H1 (cell line): Measurements from ENCODE around the gene HES5. TPM values are rescaled to one million over a fixed set of nuclear protein-coding genes. Genes with fewer than 3 reads are reported as not detected.

Experiments used
- ASH2L ChIP-seq: fragments of 200-600, 300-600 bp; sonication (generic); IDR thresholded peaks from one replicate; pipeline ENCODE4 v1.7.1; 2017; ENCODE audit warnings: low read length
- CHD1 ChIP-seq: IDR thresholded peaks from 2 replicates; pipeline ENCODE4 v1.6.1; 2012; ENCODE audit warnings: low read depth, low read length, improper control_type of control experiment
- EZH2 ChIP-seq: fragments of 200-600 bp; sonication (generic); IDR thresholded peaks from 2 replicates; pipeline ENCODE4 v1.7.1; 2012; ENCODE audit warnings: low read depth, mild to moderate bottlenecking, moderate library complexity, low read length, inconsistent platforms; ENCODE audit not compliant: severe bottlenecking
- FOSL1 ChIP-seq: IDR thresholded peaks from 2 replicates; pipeline ENCODE4 v1.6.1; 2011; ENCODE audit warnings: mild to moderate bottlenecking, low read depth, low read length, moderate library complexity; ENCODE audit not compliant: insufficient read depth
- GTF2F1 ChIP-seq: IDR thresholded peaks from 2 replicates; pipeline ENCODE4 v1.6.1; 2012; ENCODE audit warnings: low read depth, low read length, improper control_type of control experiment, borderline replicate concordance
- HDAC2 ChIP-seq, 2 experiments: fragments of 300-600 bp in 1 of 2; sonication (generic) in 1 of 2; IDR thresholded peaks; 2 replicates each; pipeline ENCODE4 v1.6.1; 2011 to 2012; ENCODE audit warnings: low read depth in 2 of 2, low read length in 2 of 2, mild to moderate bottlenecking in 2 of 2, moderate library complexity in 2 of 2, borderline replicate concordance in 1 of 2, inconsistent platforms in 1 of 2
- KDM4A ChIP-seq: IDR thresholded peaks from one replicate; pipeline ENCODE4 v1.7.1; 2012; ENCODE audit warnings: low read depth, mild to moderate bottlenecking, moderate library complexity, low read length, inconsistent platforms; ENCODE audit not compliant: severe bottlenecking
- KDM5A ChIP-seq: fragments of 200-600 bp; IDR thresholded peaks from 2 replicates; pipeline ENCODE4 v1.7.1; 2012; ENCODE audit warnings: mild to moderate bottlenecking, low read length, inconsistent platforms, mixed read lengths
- POLR2A ChIP-seq, 2 experiments: IDR thresholded peaks; 1 replicate in 1 of 2; 2 replicates in 1 of 2; pipeline ENCODE4 v1.6.1; 2011; ENCODE audit warnings: low read depth in 2 of 2, low read length in 2 of 2, mild to moderate bottlenecking in 2 of 2; ENCODE audit errors: control extremely low read depth in 1 of 2
- SIN3A ChIP-seq, 2 experiments: IDR thresholded peaks in 1 of 2; conservative IDR thresholded peaks in 1 of 2; 2 replicates each; pipeline ENCODE4 v1.6.1; 2011 to 2012; ENCODE audit warnings: low read length in 2 of 2, improper control_type of control experiment in 1 of 2, low read depth in 1 of 2, mild to moderate bottlenecking in 1 of 2
- TCF12 ChIP-seq: IDR thresholded peaks from 2 replicates; pipeline ENCODE4 v1.6.1; 2011; ENCODE audit warnings: low read depth, mild to moderate bottlenecking, low read length
- TEAD4 ChIP-seq: IDR thresholded peaks from 2 replicates; pipeline ENCODE4 v1.6.1; 2012; ENCODE audit warnings: low read depth, low read length, inconsistent platforms, mixed read lengths
- polyA plus RNA-seq, 7 experiments: library from polyadenylated mRNA; depleted of rRNA in 3 of 7; stranded (reverse) in 5 of 7; unstranded in 2 of 7; fragments of >200 nt in 5 of 7; fragments of 200-250 nt in 2 of 7; gene quantifications; 1 replicate in 5 of 7; 2 replicates in 1 of 7; 4 replicates in 1 of 7; pipeline versions ENCODE4 v1.2.1 to v1.2.3, GENCODE V29; 2011 to 2013; ENCODE audit warnings: missing spikeins in 2 of 7, mixed read lengths in 2 of 7
- total RNA-seq: library from RNA; stranded (reverse); fragmentation: NEBNext Ultra II Directional; extraction: Animal tissue kit (Norgen Biotek cat#: 25700); gene quantifications from 2 replicates; pipeline ENCODE4 v1.2.1, GENCODE V29; 2021
- TF ChIP-seq, protein P1 (sequence below): IDR thresholded peaks from 2 replicates; pipeline ENCODE4 v1.6.1; 2011; ENCODE audit warnings: low read length, improper control_type of control experiment
- TF ChIP-seq, protein P2 (sequence below): IDR thresholded peaks from 2 replicates; pipeline ENCODE4 v1.6.1; 2012; ENCODE audit warnings: inconsistent platforms

The HES5 gene
- total and polyA plus RNA-seq, 2 of the 8 experiments (the other 6 are each of a cell fraction or from before 2014, with no cell fraction given), result 0.22 TPM; not detected in 1

DNA sequence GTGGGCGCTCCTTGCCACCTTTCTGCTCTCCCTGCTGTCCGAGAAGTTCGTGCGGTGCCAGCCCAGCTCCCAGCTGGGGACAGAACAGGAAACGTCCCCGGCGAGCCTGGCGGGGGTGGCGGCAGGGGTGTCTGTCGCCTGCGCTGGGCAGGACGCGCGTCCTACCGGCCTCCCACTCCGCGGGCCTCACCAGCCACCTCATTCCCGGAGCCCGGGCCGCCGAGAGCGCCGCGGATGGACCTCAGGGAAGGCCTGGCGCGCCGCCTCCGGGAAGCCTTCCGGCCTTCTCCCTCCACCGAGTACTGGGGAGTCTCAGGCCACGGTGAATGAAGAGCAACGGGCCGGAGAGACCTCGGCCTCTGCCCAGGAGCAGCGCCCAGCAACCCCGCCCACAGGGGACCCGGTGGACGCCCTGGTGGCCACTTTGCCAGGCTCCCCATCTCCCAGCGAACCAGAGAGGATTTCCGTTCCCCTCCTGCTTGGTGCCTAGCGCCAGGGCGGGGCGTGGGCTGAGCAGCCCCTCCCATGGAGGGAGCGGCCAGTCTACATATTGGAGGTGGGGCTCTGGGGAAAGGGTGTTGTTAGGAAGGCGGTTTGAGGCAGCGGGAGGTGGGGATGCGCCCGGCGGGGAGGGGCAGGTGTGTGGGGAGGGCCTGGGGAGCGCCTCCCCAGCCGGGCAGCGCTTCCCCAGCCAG, 16.6 kb upstream of the HES5 start (continued):
- TF ChIP-seq, protein P1, sequence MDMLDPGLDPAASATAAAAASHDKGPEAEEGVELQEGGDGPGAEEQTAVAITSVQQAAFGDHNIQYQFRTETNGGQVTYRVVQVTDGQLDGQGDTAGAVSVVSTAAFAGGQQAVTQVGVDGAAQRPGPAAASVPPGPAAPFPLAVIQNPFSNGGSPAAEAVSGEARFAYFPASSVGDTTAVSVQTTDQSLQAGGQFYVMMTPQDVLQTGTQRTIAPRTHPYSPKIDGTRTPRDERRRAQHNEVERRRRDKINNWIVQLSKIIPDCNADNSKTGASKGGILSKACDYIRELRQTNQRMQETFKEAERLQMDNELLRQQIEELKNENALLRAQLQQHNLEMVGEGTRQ, result no peak
- TF ChIP-seq SIN3A (conservative IDR thresholded peaks at IDR 0.05 in 1 of 2, IDR thresholded peaks at IDR 0.05 in 1 of 2; ENCODE audit: low read depth in 1 of 2, low read length in 2 of 2), result no peak
- no peak for TF ChIP-seq POLR2A (IDR thresholded peaks at IDR 0.05; ENCODE audit: control extremely low read depth in 1 of 2, low read depth in 2 of 2, low read length in 2 of 2)
- no peak for TF ChIP-seq FOSL1
- TF ChIP-seq, protein P2, sequence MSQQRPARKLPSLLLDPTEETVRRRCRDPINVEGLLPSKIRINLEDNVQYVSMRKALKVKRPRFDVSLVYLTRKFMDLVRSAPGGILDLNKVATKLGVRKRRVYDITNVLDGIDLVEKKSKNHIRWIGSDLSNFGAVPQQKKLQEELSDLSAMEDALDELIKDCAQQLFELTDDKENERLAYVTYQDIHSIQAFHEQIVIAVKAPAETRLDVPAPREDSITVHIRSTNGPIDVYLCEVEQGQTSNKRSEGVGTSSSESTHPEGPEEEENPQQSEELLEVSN, result no peak; the same call in 1 of the 2 replicates
- no peak for TF ChIP-seq TEAD4
- no peak for TF ChIP-seq CHD1
- no peak for TF ChIP-seq TCF12
- no peak for TF ChIP-seq ASH2L
- no peak for TF ChIP-seq GTF2F1
- TF ChIP-seq KDM4A, result peak; percentile 41
- no peak for TF ChIP-seq KDM5A
- TF ChIP-seq EZH2, result peak; percentile 27
- TF ChIP-seq HDAC2 (IDR thresholded peaks at IDR 0.05; ENCODE audit: borderline replicate concordance in 1 of 2, low read depth in 2 of 2, low read length in 2 of 2), result peak in 1 of 2 experiments; percentile 60; a peak in 1 of 4 replicates
- TF ChIP-seq, all 59 proteins: peak for 4
